Measurements from ENCODE around the gene GCN1. TPM values are rescaled to one million over a fixed set of nuclear protein-coding genes. Genes with fewer than 3 reads are reported as not detected.

The GCN1 gene
- total RNA-seq, 1 donor from 2014 or later = 77.2 TPM

GRCh38 chr12:120121343-120121742 is 73.2 kb downstream of the GCN1 start:
- DNase-seq (no peak), ATAC-seq (no peak)
- Histone ChIP-seq H3K27ac (no peak overlapping the region), H3K4me3 (no peak overlapping the region), H3K4me1 (peaks cover 26% of the 10 kb centered on the region), H3K27me3 (no peaks in the 10 kb centered on the region), H3K9me3 (no peaks in the 10 kb centered on the region), H3K36me3 (no peaks in the 10 kb centered on the region)
- intact Hi-C loops (cut with DNase I) = no loop called here
- TF ChIP-seq CTCF (IDR thresholded peaks at IDR 0.05) = no peak

- H3K9me3 ChIP-seq = no peaks in the 10 kb centered on the region
- ATAC-seq (no peak), DNase-seq (no peak)
- intact Hi-C loops (cut with DNase I) = no loop called here
- H3K27ac ChIP-seq = no peak overlapping the region
- H3K27me3 ChIP-seq = no peaks in the 10 kb centered on the region
- TF ChIP-seq CTCF (IDR thresholded peaks at IDR 0.05) = no peak
- H3K4me3 ChIP-seq = no peak overlapping the region
- H3K36me3 ChIP-seq = peaks cover 5% of the 10 kb centered on the region
- H3K4me1 ChIP-seq = peaks cover 35% of the 10 kb centered on the region
These were observed 75.1 kb downstream of the GCN1 start for GRCh38 chr12:120119271-120119973.

GRCh38 chr12:120118321-120119061 is 76.0 kb downstream of the GCN1 start:
- Histone ChIP-seq H3K9me3 (no peaks in the 10 kb centered on the region), H3K27me3 (no peaks in the 10 kb centered on the region), H3K4me1 (peaks cover 35% of the 10 kb centered on the region), H3K27ac (no peak overlapping the region), H3K36me3 (peaks cover 14% of the 10 kb centered on the region), H3K4me3 (peak overlapping the region; percentile 87)
- no peak for DNase-seq
- intact Hi-C loops (cut with DNase I) = no loop called here
- no peak for TF ChIP-seq CTCF (IDR thresholded peaks at IDR 0.05)
- ATAC-seq = no peak

DNA sequence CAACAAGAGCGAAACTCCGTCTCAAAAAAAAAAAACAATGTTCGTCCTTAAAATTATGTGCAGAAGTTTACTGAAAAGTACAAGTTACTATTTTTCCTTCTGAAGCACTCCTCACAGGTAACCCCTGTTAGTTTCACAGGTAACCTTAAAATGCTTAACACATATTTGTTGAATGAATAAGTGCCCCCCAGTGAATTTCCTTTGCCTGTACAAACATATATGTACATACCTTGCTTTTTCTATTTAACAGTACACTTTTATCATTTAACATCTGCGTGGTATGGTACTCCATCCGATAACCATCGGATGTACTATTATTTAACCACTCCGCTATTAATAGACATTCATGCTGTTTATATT is 76.6 kb downstream of the GCN1 start:
- no peaks in the 10 kb centered on the region for H3K27me3 ChIP-seq
- TF ChIP-seq CTCF (IDR thresholded peaks at IDR 0.05) = no peak
- H3K4me3 ChIP-seq = peak overlapping the region; percentile 87
- H3K36me3 ChIP-seq = peaks cover 17% of the 10 kb centered on the region
- ATAC-seq = no peak
- peak overlapping the region; percentile 96 for H3K27ac ChIP-seq
- H3K9me3 ChIP-seq = no peaks in the 10 kb centered on the region
- intact Hi-C loops (cut with DNase I) = no loop called here
- DNase-seq = no peak
- H3K4me1 ChIP-seq = peaks cover 35% of the 10 kb centered on the region

- Histone ChIP-seq H3K4me1 (peaks cover 38% of the 10 kb centered on the region), H3K4me3 (peak overlapping the region; percentile 87), H3K9me3 (no peaks in the 10 kb centered on the region), H3K36me3 (peaks cover 17% of the 10 kb centered on the region), H3K27me3 (no peaks in the 10 kb centered on the region), H3K27ac (peak overlapping the region; percentile 96)
- peak; percentile 96 for ATAC-seq
- TF ChIP-seq CTCF (IDR thresholded peaks at IDR 0.05) = no peak
- peak; percentile 98 for DNase-seq
- intact Hi-C loops (cut with DNase I) = no loop called here
These were observed 77.5 kb downstream of the GCN1 start for GRCh38 chr12:120116792-120117651.

Measured in upper lobe of right lung (tissue), 1 donor.